Measurements from ENCODE around the gene ZBTB2.

ZBTB2 gene, protein sequence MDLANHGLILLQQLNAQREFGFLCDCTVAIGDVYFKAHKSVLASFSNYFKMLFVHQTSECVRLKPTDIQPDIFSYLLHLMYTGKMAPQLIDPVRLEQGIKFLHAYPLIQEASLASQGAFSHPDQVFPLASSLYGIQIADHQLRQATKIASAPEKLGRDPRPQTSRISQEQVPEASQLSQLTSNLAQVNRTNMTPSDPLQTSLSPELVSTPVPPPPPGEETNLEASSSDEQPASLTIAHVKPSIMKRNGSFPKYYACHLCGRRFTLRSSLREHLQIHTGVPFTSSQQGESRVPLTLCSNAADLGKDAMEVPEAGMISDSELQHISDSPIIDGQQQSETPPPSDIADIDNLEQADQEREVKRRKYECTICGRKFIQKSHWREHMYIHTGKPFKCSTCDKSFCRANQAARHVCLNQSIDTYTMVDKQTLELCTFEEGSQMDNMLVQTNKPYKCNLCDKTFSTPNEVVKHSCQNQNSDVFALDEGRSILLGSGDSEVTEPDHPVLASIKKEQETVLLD

DNA sequence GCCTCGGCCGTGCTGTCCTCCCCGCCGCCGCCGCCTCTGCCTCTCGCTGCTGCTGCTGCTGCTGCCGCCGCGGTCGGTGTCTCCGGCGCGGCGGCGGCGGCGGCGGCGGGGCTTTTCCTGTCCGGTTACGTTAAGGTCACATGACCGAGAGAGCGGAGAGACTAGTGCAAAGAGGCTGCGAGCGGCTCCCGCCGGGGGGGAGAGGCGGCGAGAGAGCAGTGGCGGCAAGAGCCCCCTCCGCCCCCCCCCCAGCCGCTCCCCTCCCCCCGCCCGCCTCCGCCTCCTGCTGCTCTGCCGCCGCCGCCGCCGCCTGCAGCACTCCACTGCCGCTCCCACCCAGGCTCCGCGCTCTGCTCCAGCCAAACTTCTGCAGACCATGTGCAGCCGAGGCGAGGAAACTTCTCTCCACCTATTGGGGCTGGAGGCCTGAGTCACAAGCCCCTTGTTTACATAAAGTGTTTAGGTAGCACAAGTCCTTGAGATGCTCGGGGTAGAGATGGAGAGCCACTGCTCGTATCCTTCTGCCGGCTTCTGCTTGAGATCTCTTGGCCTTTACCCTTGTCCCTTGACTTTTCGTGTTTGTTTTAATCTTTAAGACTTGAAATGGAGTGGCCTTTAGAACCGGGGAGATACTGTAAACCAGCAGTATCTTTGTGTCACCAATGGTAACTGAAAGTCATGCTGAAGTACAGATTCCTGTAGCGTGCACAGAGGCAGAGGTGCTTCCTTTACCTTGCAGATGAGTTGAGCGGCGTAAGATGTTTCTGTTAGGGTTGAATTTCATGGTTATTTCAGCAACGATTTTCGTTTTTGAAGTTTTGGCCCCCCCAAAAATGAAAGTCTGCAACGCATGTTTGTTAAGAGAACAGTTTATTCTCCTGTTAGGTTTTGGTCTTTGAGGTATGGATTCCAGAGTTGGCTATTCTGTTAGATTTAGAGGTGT, at the start of gene ZBTB2:
Gene ZBTB2, minus strand, starts transcription at position 89 of the 943 bp plus-strand sequence. CDS start 17,922 bp downstream, outside the sequence.
- H3K27me3 Mint-ChIP-seq: no peaks in the 10 kb centered on the region
- no peaks in the 10 kb centered on the region for H3K9me3 Mint-ChIP-seq
- DNase-seq (peak; percentile 68), ATAC-seq (peak; percentile 8)
- peaks cover 67% of the 10 kb centered on the region for H3K4me1 Mint-ChIP-seq
- H3K4me3 Mint-ChIP-seq: peak within 1 kb of the TSS; percentile 90
- peaks cover 30% of the 10 kb centered on the region for H3K36me3 Mint-ChIP-seq (ENCODE audit: low read depth)
- H3K27ac Mint-ChIP-seq: peak within 1 kb of the TSS; percentile 94

- no peak for DNase-seq
- H3K4me3 Mint-ChIP-seq: no peak overlapping the region
- peaks cover 15% of the 10 kb centered on the region for H3K36me3 Mint-ChIP-seq (ENCODE audit: low read depth)
- no peaks in the 10 kb centered on the region for H3K9me3 Mint-ChIP-seq
- H3K4me1 Mint-ChIP-seq: peaks cover 31% of the 10 kb centered on the region
- no peaks in the 10 kb centered on the region for H3K27me3 Mint-ChIP-seq
- H3K27ac Mint-ChIP-seq: no peak overlapping the region
- ATAC-seq: no peak
These were observed 49.6 kb upstream of the ZBTB2 start for GRCh38 chr6:151440930-151441329.

GRCh38 chr6:151440498-151440897, 49.1 kb upstream of the ZBTB2 start:
- Mint-ChIP-seq H3K27me3 (no peaks in the 10 kb centered on the region), H3K9me3 (no peaks in the 10 kb centered on the region), H3K4me3 (no peak overlapping the region), H3K4me1 (peaks cover 31% of the 10 kb centered on the region), H3K27ac (no peak overlapping the region), H3K36me3 (ENCODE audit: low read depth) (peaks cover 15% of the 10 kb centered on the region)
- DNase-seq (no peak), ATAC-seq (no peak)

- H3K27ac Mint-ChIP-seq: no peak overlapping the region
- no peaks in the 10 kb centered on the region for H3K27me3 Mint-ChIP-seq
- no peaks in the 10 kb centered on the region for H3K9me3 Mint-ChIP-seq
- H3K4me1 Mint-ChIP-seq: peaks cover 25% of the 10 kb centered on the region
- H3K4me3 Mint-ChIP-seq: no peak overlapping the region
- no peak for DNase-seq
- peaks cover 11% of the 10 kb centered on the region for H3K36me3 Mint-ChIP-seq (ENCODE audit: low read depth)
- no peak for ATAC-seq
These were observed 46.0 kb upstream of the ZBTB2 start for GRCh38 chr6:151437401-151437800.

DNA sequence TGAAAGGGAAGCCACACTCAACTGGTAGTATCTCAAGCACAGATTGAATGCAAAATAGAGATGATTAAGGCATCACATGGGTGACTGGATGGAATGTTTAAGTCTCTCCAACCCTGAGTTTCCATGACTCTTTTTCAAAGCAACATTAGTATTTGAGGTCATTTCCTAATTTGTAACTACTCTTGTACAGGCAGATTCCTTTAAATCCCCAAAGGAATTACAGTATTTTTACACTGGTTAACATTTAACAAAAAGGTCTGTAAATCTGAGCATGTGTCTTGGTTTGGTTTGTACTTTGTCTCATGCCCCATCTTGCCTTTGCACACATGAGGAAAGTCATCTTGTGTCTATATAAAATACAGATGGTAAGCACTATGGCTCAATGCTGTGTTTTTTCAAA, 45.4 kb upstream of the ZBTB2 start:
- no peak for DNase-seq
- no peaks in the 10 kb centered on the region for H3K27me3 Mint-ChIP-seq
- no peaks in the 10 kb centered on the region for H3K9me3 Mint-ChIP-seq
- peaks cover 11% of the 10 kb centered on the region for H3K36me3 Mint-ChIP-seq (ENCODE audit: low read depth)
- H3K27ac Mint-ChIP-seq: no peak overlapping the region
- peaks cover 23% of the 10 kb centered on the region for H3K4me1 Mint-ChIP-seq
- H3K4me3 Mint-ChIP-seq: no peak overlapping the region
- no peak for ATAC-seq

DNA sequence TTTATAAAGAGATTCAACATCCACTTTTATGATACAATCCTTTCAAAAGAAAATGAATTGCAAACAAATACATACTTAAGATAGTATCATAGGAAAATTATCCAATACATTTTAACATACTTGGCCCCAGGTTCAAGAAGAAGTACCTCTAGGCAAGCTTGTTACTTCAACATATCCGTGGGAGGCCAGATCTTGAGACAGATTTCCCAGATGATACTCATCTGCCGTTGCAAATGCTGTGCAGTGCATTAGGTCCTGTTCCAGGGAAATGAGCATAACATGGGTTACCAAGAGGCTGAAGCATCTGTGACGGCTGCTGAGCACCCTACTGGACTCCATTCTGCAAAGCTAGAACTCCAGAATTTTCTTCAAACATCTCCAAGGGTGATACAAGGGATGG, 44.9 kb upstream of the ZBTB2 start:
- Mint-ChIP-seq H3K27ac (no peak overlapping the region), H3K36me3 (ENCODE audit: low read depth) (peaks cover 11% of the 10 kb centered on the region), H3K9me3 (no peaks in the 10 kb centered on the region), H3K27me3 (no peaks in the 10 kb centered on the region), H3K4me1 (peaks cover 18% of the 10 kb centered on the region), H3K4me3 (no peak overlapping the region)
- ATAC-seq: no peak
- no peak for DNase-seq

- no peaks in the 10 kb centered on the region for H3K27me3 Mint-ChIP-seq
- ATAC-seq: no peak
- no peaks in the 10 kb centered on the region for H3K9me3 Mint-ChIP-seq
- peaks cover 20% of the 10 kb centered on the region for H3K36me3 Mint-ChIP-seq (ENCODE audit: low read depth)
- H3K4me3 Mint-ChIP-seq: no peak overlapping the region
- no peak overlapping the region for H3K27ac Mint-ChIP-seq
- peaks cover 9% of the 10 kb centered on the region for H3K4me1 Mint-ChIP-seq
- DNase-seq: no peak
These were observed 43.0 kb upstream of the ZBTB2 start for GRCh38 chr6:151434369-151434768.

DNA sequence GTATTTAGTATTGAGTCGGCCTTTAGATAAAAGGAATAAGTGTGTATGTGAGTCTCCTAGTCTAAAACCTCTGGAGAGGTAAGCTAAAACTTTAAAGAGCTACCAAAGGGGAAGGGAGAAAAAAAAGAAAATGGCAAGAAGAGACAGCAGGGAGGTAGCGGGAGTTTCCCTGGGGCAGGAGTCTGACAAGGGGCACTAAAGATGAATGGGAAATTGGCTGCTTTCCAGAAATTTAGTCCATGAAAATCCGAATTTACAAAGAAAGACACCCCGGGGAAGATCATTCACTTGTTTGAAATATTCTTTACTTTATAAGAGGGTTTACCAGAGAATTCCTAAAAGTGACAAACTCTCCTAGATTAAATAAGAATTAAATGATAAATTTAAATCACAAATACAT, 41.3 kb upstream of the ZBTB2 start:
- H3K36me3 Mint-ChIP-seq (ENCODE audit: low read depth): peaks cover 30% of the 10 kb centered on the region
- H3K27me3 Mint-ChIP-seq: no peaks in the 10 kb centered on the region
- H3K9me3 Mint-ChIP-seq: no peaks in the 10 kb centered on the region

DNA sequence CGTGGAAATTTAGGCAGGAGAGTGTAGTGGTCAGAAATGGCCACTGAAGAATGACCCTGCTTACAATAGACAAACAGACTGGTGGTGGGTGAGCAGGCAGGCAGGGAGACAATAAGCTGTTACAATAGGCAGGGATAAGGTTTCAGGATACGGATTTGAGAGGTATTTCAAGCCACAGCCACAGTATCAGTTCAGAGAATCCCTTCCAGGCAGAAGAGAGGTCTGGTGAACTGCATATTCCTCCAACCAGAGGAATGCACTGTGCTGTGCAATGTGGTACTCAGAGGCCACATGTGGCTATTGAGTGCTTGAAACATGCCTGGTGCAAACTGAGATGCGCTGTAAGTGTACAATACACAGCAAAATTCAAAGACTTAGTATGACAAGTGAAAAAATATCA, 40.0 kb upstream of the ZBTB2 start:
- ATAC-seq: no peak
- peaks cover under 1% of the 10 kb centered on the region for H3K4me1 Mint-ChIP-seq
- no peaks in the 10 kb centered on the region for H3K9me3 Mint-ChIP-seq
- H3K27me3 Mint-ChIP-seq: no peaks in the 10 kb centered on the region
- no peak overlapping the region for H3K27ac Mint-ChIP-seq
- H3K4me3 Mint-ChIP-seq: no peak overlapping the region
- DNase-seq: no peak
- H3K36me3 Mint-ChIP-seq (ENCODE audit: low read depth): peaks cover 31% of the 10 kb centered on the region

More for the DNA sequence above, 41.3 kb upstream of the ZBTB2 start:
- Mint-ChIP-seq H3K4me3 (no peak overlapping the region), H3K4me1 (peaks cover 7% of the 10 kb centered on the region), H3K27ac (no peak overlapping the region)
- DNase-seq: no peak
- no peak for ATAC-seq

DNA sequence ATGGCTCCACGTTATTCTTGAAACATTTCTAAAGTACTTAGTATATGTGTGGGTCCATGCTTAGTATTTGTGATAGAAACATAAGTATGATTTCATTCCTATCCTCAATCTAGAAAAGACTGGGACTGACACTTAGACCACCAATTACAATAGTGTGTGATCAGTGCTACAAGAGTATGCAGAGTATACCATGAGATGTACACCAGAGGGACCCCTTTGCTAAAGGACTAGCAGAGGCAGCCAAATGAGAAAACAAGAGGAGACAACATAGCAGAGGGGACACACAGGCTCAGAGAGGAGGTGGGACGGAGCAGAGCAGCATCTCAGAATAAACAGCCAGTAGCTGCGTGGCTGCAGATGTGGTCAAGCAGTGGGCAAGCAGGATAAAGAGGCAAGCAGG, 39.5 kb upstream of the ZBTB2 start:
- Mint-ChIP-seq H3K9me3 (no peaks in the 10 kb centered on the region), H3K27ac (no peak overlapping the region), H3K27me3 (no peaks in the 10 kb centered on the region), H3K4me3 (no peak overlapping the region), H3K4me1 (no peaks in the 10 kb centered on the region), H3K36me3 (ENCODE audit: low read depth) (peaks cover 34% of the 10 kb centered on the region)
- ATAC-seq: no peak
- no peak for DNase-seq

- DNase-seq (no peak), ATAC-seq (no peak)
- Mint-ChIP-seq H3K4me1 (no peaks in the 10 kb centered on the region), H3K27me3 (no peaks in the 10 kb centered on the region), H3K27ac (no peak overlapping the region), H3K9me3 (no peaks in the 10 kb centered on the region), H3K4me3 (no peak overlapping the region), H3K36me3 (ENCODE audit: low read depth) (peaks cover 46% of the 10 kb centered on the region)
These were observed 36.9 kb upstream of the ZBTB2 start for GRCh38 chr6:151428093-151428735.

DNA sequence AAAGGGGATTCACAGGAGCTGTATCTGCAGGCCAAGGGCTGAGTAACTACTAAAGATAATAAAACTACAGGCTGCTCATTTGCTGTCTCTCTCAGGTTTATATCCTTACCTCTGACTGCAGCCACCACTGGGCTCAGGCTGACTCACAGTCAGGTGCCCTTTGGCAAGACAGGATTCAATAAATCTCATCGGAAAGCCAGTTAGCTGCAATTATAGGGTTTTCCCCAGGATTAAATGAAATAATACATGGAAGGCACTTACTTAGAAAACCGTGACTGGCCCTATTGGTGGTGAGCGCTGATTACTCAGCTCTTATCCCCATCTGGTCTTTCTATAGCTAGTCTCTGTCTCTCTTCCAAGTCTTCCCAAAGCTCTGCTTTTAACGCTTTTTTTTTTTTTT, 34.2 kb upstream of the ZBTB2 start:
- Mint-ChIP-seq H3K9me3 (no peaks in the 10 kb centered on the region), H3K36me3 (ENCODE audit: low read depth) (peaks cover 41% of the 10 kb centered on the region), H3K4me3 (no peak overlapping the region), H3K27me3 (no peaks in the 10 kb centered on the region), H3K27ac (no peak overlapping the region), H3K4me1 (no peaks in the 10 kb centered on the region)
- ATAC-seq (no peak), DNase-seq (no peak)

GRCh38 chr6:151422981-151423380, 31.6 kb upstream of the ZBTB2 start:
- no peak for ATAC-seq
- no peaks in the 10 kb centered on the region for H3K9me3 Mint-ChIP-seq
- peaks cover 30% of the 10 kb centered on the region for H3K36me3 Mint-ChIP-seq (ENCODE audit: low read depth)
- H3K27ac Mint-ChIP-seq: no peak overlapping the region
- H3K27me3 Mint-ChIP-seq: no peaks in the 10 kb centered on the region
- DNase-seq: no peak
- H3K4me1 Mint-ChIP-seq: no peaks in the 10 kb centered on the region
- no peak overlapping the region for H3K4me3 Mint-ChIP-seq

GRCh38 chr6:151417477-151417876, 26.1 kb upstream of the ZBTB2 start:
- no peaks in the 10 kb centered on the region for H3K27me3 Mint-ChIP-seq
- H3K4me3 Mint-ChIP-seq: no peak overlapping the region
- no peak overlapping the region for H3K27ac Mint-ChIP-seq
- peaks cover 54% of the 10 kb centered on the region for H3K36me3 Mint-ChIP-seq (ENCODE audit: low read depth)
- no peak for ATAC-seq
- H3K4me1 Mint-ChIP-seq: peaks cover 18% of the 10 kb centered on the region
- no peak for DNase-seq
- H3K9me3 Mint-ChIP-seq: peaks cover 8% of the 10 kb centered on the region

All from activated naive CD8-positive, alpha-beta T cell treated with anti-CD3 and anti-CD28 coated beads, Interleukin-2, amount 50 U/mL, for 24 hours (primary cell).